T-helper 1 cell treated with Interleukin-12 subunit alpha and Interleukin-12 subunit beta and Interleukin-4 antibody, amounts not matched to agents 30 μg/mL and 1 μg/mL, for 36 hours (primary cell): ENCODE results near the gene RNF123.

Experiments used
- H3K27ac Mint-ChIP-seq: one replicate; pipeline ENCODE4 v1.8.0; 2021; ENCODE audit warnings: mild to moderate bottlenecking, mixed read lengths
- H3K27me3 Mint-ChIP-seq: one replicate; pipeline ENCODE4 v1.8.0; 2021; ENCODE audit warnings: low read depth, mixed read lengths
- H3K36me3 Mint-ChIP-seq: one replicate; pipeline ENCODE4 v1.8.0; 2021; ENCODE audit warnings: low read depth, mixed read lengths
- H3K4me1 Mint-ChIP-seq: one replicate; pipeline ENCODE4 v1.8.0; 2021; ENCODE audit warnings: low read depth, mixed read lengths
- H3K4me3 Mint-ChIP-seq: one replicate; pipeline ENCODE4 v1.8.0; 2021; ENCODE audit warnings: mild to moderate bottlenecking, moderate library complexity, mixed read lengths
- H3K9me3 Mint-ChIP-seq: one replicate; pipeline ENCODE4 v1.8.0; 2021; ENCODE audit warnings: mixed read lengths

The RNF123 gene

GRCh38 chr3:49713336-49714105 lies 24.2 kb downstream of the RNF123 start:
- no peak overlapping the region for H3K27ac Mint-ChIP-seq
- peaks cover 6% of the 10 kb centered on the region for H3K4me1 Mint-ChIP-seq
- H3K36me3 Mint-ChIP-seq = no peaks in the 10 kb centered on the region
- H3K27me3 Mint-ChIP-seq = no peaks in the 10 kb centered on the region
- no peak overlapping the region for H3K4me3 Mint-ChIP-seq
- no peaks in the 10 kb centered on the region for H3K9me3 Mint-ChIP-seq

- Mint-ChIP-seq H3K36me3 (no peaks in the 10 kb centered on the region), H3K4me3 (no peak overlapping the region)
These were observed 25.6 kb downstream of the RNF123 start for GRCh38 chr3:49714728-49715550.

GRCh38 chr3:49715611-49716121 lies 26.3 kb downstream of the RNF123 start:
- no peak overlapping the region for H3K27ac Mint-ChIP-seq
- no peaks in the 10 kb centered on the region for H3K27me3 Mint-ChIP-seq
- peaks cover 21% of the 10 kb centered on the region for H3K4me1 Mint-ChIP-seq
- H3K9me3 Mint-ChIP-seq = no peaks in the 10 kb centered on the region
- peaks cover 1% of the 10 kb centered on the region for H3K36me3 Mint-ChIP-seq
- no peak overlapping the region for H3K4me3 Mint-ChIP-seq

More at GRCh38 chr3:49714728-49715550, 25.6 kb downstream of the RNF123 start:
- Mint-ChIP-seq H3K27ac (no peak overlapping the region), H3K27me3 (no peaks in the 10 kb centered on the region), H3K9me3 (no peaks in the 10 kb centered on the region), H3K4me1 (peaks cover 21% of the 10 kb centered on the region)

DNA sequence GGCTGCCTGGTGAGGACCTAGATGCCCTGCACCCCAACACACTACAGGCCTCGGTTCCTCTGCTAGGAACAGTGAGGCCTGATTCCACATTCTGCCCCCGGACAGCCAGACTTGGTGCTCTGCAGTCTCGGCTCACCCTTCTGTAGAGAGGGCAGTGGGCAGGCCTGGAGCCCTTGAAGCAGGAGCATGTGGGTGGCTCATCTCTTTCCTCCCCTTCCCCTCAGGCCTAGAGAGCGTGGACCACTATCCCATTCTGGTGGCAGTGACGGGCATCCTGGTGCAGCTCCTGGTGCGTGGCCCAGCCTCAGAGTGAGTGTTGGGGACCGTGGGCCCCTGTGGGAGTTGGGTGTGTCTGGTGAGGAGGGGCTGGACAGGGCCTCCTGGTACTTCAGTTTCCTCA lies 26.8 kb downstream of the RNF123 start:
- H3K27ac Mint-ChIP-seq = no peak overlapping the region
- peaks cover 5% of the 10 kb centered on the region for H3K36me3 Mint-ChIP-seq
- no peaks in the 10 kb centered on the region for H3K9me3 Mint-ChIP-seq
- peaks cover 25% of the 10 kb centered on the region for H3K4me1 Mint-ChIP-seq
- no peak overlapping the region for H3K4me3 Mint-ChIP-seq
- no peaks in the 10 kb centered on the region for H3K27me3 Mint-ChIP-seq

- Mint-ChIP-seq H3K27me3 (no peaks in the 10 kb centered on the region), H3K4me1 (peaks cover 26% of the 10 kb centered on the region), H3K36me3 (peaks cover 9% of the 10 kb centered on the region), H3K9me3 (no peaks in the 10 kb centered on the region), H3K27ac (no peak overlapping the region), H3K4me3 (no peak overlapping the region)
These were observed 27.4 kb downstream of the RNF123 start for GRCh38 chr3:49716691-49717210.

- no peak overlapping the region for H3K4me3 Mint-ChIP-seq
- H3K27me3 Mint-ChIP-seq = no peaks in the 10 kb centered on the region
- H3K36me3 Mint-ChIP-seq = peaks cover 9% of the 10 kb centered on the region
These were observed 28.0 kb downstream of the RNF123 start for GRCh38 chr3:49717211-49717958.

GRCh38 chr3:49717959-49718857 lies 28.9 kb downstream of the RNF123 start:
- Mint-ChIP-seq H3K9me3 (no peaks in the 10 kb centered on the region), H3K36me3 (peaks cover 11% of the 10 kb centered on the region), H3K27ac (peak overlapping the region; percentile 76), H3K27me3 (no peaks in the 10 kb centered on the region), H3K4me3 (peak overlapping the region; percentile 83), H3K4me1 (peaks cover 27% of the 10 kb centered on the region)

More at GRCh38 chr3:49717211-49717958, 28.0 kb downstream of the RNF123 start:
- Mint-ChIP-seq H3K4me1 (peaks cover 22% of the 10 kb centered on the region), H3K9me3 (no peaks in the 10 kb centered on the region), H3K27ac (no peak overlapping the region)

DNA sequence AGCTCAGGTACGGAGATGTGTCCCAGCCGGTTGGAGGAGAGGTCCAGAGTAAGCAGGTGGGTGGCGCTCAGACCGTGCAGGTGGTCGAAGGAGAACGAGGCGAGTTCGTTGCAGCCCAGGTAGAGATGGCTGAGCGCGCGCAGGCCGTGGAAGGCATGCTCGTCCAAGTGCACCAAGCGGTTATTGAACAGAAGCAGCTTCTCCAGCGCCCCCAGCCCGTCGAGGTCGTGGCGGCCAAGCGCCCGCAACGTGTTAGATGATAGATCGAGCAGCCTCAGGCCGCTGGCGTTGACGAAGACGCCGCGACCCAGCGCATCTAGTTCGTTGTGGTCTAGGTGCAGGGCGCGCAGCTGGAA lies 29.5 kb downstream of the RNF123 start:
- Mint-ChIP-seq H3K9me3 (no peaks in the 10 kb centered on the region), H3K4me3 (peak overlapping the region; percentile 83)

GRCh38 chr3:49719214-49719884 lies 30.0 kb downstream of the RNF123 start, which contains the start of gene AMIGO3:
AMIGO3 (minus strand) TSS chr3:49719684; CDS start chr3:49719465, 219 bp downstream.
- Mint-ChIP-seq H3K4me1 (peaks cover 30% of the 10 kb centered on the region), H3K27ac (peak within 1 kb of the TSS; percentile 76), H3K4me3 (peak within 1 kb of the TSS; percentile 83), H3K36me3 (peaks cover 12% of the 10 kb centered on the region), H3K27me3 (no peaks in the 10 kb centered on the region), H3K9me3 (no peaks in the 10 kb centered on the region)

More for the DNA sequence above, 29.5 kb downstream of the RNF123 start:
- Mint-ChIP-seq H3K4me1 (peaks cover 28% of the 10 kb centered on the region), H3K27ac (peak overlapping the region; percentile 76), H3K27me3 (no peaks in the 10 kb centered on the region), H3K36me3 (peaks cover 12% of the 10 kb centered on the region)

- H3K27me3 Mint-ChIP-seq = no peaks in the 10 kb centered on the region
- H3K4me3 Mint-ChIP-seq = peak overlapping the region; percentile 26
- H3K27ac Mint-ChIP-seq = peak overlapping the region; percentile 24
- H3K36me3 Mint-ChIP-seq = peaks cover 17% of the 10 kb centered on the region
- peaks cover 34% of the 10 kb centered on the region for H3K4me1 Mint-ChIP-seq
- no peaks in the 10 kb centered on the region for H3K9me3 Mint-ChIP-seq
These were observed 31.7 kb downstream of the RNF123 start for GRCh38 chr3:49720855-49721595.

- peaks cover 34% of the 10 kb centered on the region for H3K4me1 Mint-ChIP-seq
- H3K27me3 Mint-ChIP-seq = no peaks in the 10 kb centered on the region
- H3K4me3 Mint-ChIP-seq = no peak overlapping the region
- H3K36me3 Mint-ChIP-seq = peaks cover 17% of the 10 kb centered on the region
- H3K9me3 Mint-ChIP-seq = no peaks in the 10 kb centered on the region
- H3K27ac Mint-ChIP-seq = no peak overlapping the region
These were observed 32.2 kb downstream of the RNF123 start for GRCh38 chr3:49721596-49721895.

GRCh38 chr3:49721896-49722781 lies 32.8 kb downstream of the RNF123 start:
- peak overlapping the region; percentile 96 for H3K27ac Mint-ChIP-seq
- H3K9me3 Mint-ChIP-seq = no peaks in the 10 kb centered on the region
- H3K27me3 Mint-ChIP-seq = no peaks in the 10 kb centered on the region
- H3K4me3 Mint-ChIP-seq = peak overlapping the region; percentile 94
- H3K4me1 Mint-ChIP-seq = peaks cover 34% of the 10 kb centered on the region
- peaks cover 17% of the 10 kb centered on the region for H3K36me3 Mint-ChIP-seq
